ENCODE measurements around the gene VPS11.

DNA sequence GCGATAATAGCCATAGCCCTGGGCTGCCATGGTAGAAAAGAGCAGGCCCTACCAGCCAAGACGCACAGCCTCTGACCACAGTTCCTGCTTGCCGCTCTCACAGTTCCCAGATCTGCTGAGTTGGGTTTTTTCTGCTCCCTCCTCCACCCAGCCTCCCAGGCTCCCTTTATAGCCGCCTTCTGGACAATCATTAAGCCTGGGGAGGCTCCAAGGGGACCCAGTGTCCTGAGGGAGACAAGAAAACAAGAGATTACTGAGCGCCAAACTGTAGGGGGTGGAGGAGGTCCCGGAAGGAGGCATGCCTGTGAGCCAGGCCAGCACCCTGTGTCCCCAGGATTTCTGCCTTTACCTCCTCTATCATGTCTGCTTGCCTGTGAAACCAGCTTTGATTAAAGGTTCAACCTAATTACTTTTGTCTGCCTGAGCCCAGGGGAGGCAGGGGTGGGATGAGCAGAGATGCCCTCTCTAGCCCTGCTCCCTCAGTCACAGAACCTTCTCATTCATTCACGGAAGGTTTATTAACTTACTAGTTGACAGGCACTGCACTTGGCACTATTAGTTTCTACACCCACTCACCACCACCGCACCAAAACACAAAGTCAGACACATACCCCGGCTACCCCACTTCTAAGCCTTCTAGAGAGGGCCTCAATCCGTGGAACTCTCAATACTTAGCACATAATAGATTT is 38.1 kb upstream of the VPS11 start:
- TF ChIP-seq, protein P1, sequence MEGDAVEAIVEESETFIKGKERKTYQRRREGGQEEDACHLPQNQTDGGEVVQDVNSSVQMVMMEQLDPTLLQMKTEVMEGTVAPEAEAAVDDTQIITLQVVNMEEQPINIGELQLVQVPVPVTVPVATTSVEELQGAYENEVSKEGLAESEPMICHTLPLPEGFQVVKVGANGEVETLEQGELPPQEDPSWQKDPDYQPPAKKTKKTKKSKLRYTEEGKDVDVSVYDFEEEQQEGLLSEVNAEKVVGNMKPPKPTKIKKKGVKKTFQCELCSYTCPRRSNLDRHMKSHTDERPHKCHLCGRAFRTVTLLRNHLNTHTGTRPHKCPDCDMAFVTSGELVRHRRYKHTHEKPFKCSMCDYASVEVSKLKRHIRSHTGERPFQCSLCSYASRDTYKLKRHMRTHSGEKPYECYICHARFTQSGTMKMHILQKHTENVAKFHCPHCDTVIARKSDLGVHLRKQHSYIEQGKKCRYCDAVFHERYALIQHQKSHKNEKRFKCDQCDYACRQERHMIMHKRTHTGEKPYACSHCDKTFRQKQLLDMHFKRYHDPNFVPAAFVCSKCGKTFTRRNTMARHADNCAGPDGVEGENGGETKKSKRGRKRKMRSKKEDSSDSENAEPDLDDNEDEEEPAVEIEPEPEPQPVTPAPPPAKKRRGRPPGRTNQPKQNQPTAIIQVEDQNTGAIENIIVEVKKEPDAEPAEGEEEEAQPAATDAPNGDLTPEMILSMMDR (IDR thresholded peaks at IDR 0.05): no peak
- no peak for TF ChIP-seq POLR2A (IDR thresholded peaks at IDR 0.05)
